NK-92 treated with Interleukin-12 subunit alpha and Interleukin-12 subunit beta, amount 100 ng/mL, for 24 hours (cell line): ENCODE data around the gene SHISAL2A.
"Not testable (repeated sequence)": the region's sequence is repeated elsewhere in the genome, so short reads cannot be mapped to it uniquely, and the experiment has no call there.

Experiments
- DNase-seq: peaks from one replicate; lab custom pipeline; 2025; lab: John Stamatoyannopoulos, UW

The SHISAL2A gene

GRCh38 chr1:52684545-52684944 lies 51.6 kb downstream of the SHISAL2A start:
- no peak for DNase-seq

GRCh38 chr1:52686261-52686751 lies 53.3 kb downstream of the SHISAL2A start:
- peak; percentile 27 for DNase-seq

DNA sequence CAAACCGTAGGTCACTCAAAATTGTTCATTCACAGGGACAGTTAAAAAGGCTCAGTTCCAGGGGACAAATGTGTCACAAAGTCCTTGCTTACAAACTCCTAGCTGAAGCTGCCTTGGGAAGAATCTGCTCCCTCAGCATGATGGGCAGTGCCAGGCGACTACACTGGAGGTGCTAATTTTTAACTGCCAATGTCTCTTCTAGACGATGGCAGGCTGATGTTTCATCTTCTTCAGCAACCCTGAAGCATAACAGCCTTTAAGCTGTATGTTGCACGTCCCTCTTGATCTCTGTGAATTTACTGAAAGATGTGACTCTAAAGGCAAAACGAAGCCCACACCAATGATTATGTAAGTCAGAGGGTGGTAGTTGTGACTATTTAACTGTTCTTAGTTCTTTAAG lies 53.9 kb downstream of the SHISAL2A start:
- no peak for DNase-seq

DNA sequence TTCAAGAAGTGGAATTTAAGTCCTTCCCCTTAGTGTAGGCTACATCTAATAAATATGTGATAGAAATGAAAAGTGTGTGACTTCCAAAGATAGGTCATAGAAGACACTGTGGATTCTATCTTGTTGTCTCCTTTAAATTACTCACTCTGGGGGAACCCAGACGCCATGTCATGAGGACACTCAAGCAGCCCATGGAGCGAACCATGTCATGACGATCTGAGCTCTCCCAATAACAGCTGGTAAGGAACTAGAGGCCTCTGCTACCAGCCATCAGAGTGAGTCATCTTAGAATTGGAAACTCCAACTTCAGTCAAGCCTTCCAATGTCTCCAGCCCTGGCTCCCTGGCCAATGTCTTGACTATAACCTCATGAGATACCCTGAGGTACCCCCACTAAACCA lies 58.9 kb downstream of the SHISAL2A start:
- DNase-seq: no peak

DNA sequence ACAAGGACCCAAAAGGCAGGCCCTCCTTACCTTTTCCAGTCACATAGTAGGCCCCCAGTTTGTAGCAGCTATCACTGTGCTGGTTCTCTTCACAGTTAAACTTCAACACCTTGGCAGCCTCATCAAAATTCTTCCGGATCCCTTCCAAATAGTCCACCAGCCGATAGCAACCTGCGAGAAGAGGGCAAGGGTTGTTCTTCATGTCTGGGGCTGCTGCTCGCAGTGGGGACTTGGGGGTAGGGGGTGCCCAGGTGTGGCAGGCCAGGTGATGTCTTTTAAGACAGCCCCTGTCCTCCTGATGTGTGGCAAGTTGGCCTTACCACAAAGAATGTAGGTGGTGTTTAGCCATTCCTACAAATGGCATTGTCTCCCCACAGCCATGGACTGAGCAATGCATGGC lies 59.7 kb downstream of the SHISAL2A start:
- DNase-seq: no peak

- DNase-seq: not testable (repeated sequence)
Measured at GRCh38 chr1:52693351-52693750, 60.4 kb downstream of the SHISAL2A start.

DNA sequence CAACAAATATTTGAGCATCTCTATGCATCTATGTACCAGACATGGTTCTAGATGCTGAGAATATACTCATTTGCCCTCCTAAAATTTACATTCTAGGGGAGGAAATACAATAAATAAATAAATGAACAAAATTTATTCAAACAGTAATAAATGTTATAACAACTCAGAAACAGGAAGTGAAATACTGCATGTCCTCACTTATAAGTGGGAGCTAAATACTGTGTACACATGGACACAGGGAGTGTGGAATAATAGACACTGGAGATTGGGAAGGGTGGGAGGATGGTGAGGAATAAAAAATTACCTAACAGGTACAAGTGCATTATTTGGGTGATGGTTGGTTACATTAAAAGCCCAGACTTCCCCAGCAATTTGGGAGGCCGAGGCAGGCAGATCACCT lies 60.9 kb downstream of the SHISAL2A start:
- no peak for DNase-seq

GRCh38 chr1:52695627-52696026 lies 62.7 kb downstream of the SHISAL2A start:
- no peak for DNase-seq

- peak; percentile 64 for DNase-seq
Measured at GRCh38 chr1:52697795-52698674, 65.1 kb downstream of the SHISAL2A start, which contains the start of gene COA7. TSS of gene COA7 (minus strand) at chr1:52698347. CDS start at chr1:52698326, 21 bp downstream.

DNA sequence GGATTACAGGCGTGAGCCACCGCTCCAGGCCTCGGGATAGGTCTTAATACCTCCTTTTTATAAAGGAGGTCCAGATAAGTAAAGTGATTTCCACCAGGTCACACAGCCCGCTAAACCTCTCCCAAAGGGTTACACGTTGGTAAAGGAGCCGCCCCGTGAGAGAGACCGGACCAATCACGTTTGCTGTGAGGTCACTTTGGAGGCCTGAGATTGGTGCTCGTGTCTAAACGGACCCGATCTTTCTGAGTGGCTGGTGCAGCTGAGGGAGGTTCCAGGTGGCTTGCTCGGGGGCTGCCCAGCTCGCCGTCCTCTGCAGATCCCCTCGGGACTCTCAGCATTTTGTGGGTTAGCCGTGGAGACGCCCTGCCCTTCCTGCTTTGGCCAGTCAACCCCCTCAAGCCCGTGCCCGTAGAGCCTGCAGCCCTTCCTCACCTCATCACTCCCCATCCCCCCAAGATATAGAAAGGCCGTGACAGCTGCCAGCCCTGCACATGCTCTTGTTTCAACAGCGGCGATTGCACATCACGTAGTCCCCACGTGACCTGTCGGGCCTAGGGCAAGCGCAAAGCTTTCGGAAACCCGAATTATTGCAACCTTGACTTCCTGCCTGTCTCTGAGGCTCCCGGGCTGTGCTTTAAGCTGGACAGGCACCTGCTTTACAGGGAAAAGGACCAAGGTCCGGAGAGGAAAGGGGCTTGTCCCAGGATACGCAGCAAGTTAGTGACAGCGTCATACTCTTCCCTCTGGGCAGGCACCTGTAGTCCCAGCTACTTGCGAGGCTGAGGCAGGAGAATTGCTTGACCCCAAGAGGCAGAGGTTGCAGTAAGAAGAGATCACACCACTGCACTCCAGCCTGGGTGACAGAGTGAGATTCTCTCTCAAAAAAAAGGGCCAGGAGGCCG lies 70.2 kb downstream of the SHISAL2A start:
- DNase-seq: peak; percentile 77

DNA sequence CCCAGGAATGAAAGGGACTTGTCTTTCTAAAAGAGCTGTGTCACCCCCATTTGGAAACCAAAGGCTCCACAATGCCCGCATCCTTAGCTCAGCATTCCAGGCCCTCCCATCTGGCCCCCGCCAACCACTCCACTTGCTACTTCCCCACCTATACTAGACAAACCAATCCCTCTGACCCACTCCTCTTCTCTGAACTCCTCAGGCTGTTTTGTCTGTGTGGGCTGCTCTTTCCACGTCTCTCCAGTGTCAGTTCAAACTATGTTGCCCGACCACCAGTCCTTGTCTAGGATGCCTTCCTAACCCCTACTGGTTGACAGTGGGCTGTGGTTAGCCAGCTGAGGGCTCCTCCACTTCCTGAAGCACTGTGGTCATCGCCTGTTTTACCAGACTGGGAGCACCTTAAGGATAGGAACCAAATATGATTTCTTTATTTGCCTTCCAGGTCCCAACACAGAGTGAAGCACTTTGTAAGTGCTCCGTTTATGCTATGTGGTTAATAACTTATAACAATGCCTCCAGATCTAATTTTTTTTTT lies 73.2 kb downstream of the SHISAL2A start:
- no peak for DNase-seq
